Esophagus muscularis mucosa (tissue), 4 donors: ENCODE data around the gene TLCD1. TPM values are rescaled to one million over a fixed set of nuclear protein-coding genes. Genes with fewer than 3 reads are reported as not detected.

Experiments used
- DNase-seq: peaks from one replicate; pipeline ENCODE4 v3.0.0-alpha.2; 2017; ENCODE audit errors: extremely low spot score
- H3K27ac ChIP-seq, 4 donors: fragments of 200-600 bp; sonication (generic); replicated peaks in 1 of 4; 1 replicate in 3 of 4; 2 replicates in 1 of 4; pipeline ENCODE4 v1.5.1; 2016 to 2019; ENCODE audit warnings: mild to moderate bottlenecking in 1 of 4
- H3K27me3 ChIP-seq, 4 donors: fragments of 200-600 bp; sonication (generic); one replicate each; pipeline versions ENCODE4 v1.5.1 to v1.6.0; 2016 to 2019
- H3K36me3 ChIP-seq, 4 donors: fragments of 200-600 bp; sonication (generic); one replicate each; pipeline ENCODE4 v1.5.1; 2016 to 2019
- H3K4me1 ChIP-seq, 4 donors: fragments of 200-600 bp; sonication (generic); one replicate each; pipeline ENCODE4 v1.5.1; 2016 to 2019
- H3K4me3 ChIP-seq, 4 donors: fragments of 200-600 bp; sonication (generic); 1 replicate in 2 of 4; 2 replicates in 2 of 4; pipeline ENCODE4 v1.5.1; 2016 to 2019; ENCODE audit warnings: mild to moderate bottlenecking in 4 of 4, moderate library complexity in 1 of 4
- H3K9me3 ChIP-seq, 4 donors: fragments of 200-600 bp; sonication (generic); 1 replicate in 3 of 4; 2 replicates in 1 of 4; pipeline ENCODE4 v1.5.1; 2016 to 2019
- CTCF ChIP-seq, 3 experiments: fragments of 200-600 bp in 2 of 3; fragments of 450-650 bp in 1 of 3; sonication (generic) in 2 of 3; IDR thresholded peaks; one replicate each; pipeline ENCODE4 v1.5.1; 2017 to 2019; ENCODE audit warnings: antibody characterized with exemption in 3 of 3, mild to moderate bottlenecking in 2 of 3, moderate library complexity in 1 of 3
- EP300 ChIP-seq: sonication (generic); formaldehyde crosslinking; IDR thresholded peaks from one replicate; pipeline ENCODE4 v1.6.1; 2017; ENCODE audit warnings: antibody characterized with exemption
- POLR2A ChIP-seq: fragments of 450-650 bp; IDR thresholded peaks from one replicate; pipeline ENCODE4 v1.6.1; 2017; ENCODE audit warnings: antibody characterized with exemption, moderate library complexity, mild to moderate bottlenecking, low read depth
- POLR2AphosphoS5 ChIP-seq, 2 donors: sonication (generic); formaldehyde crosslinking; IDR thresholded peaks; one replicate each; pipeline ENCODE4 v1.6.1; 2017; ENCODE audit warnings: antibody characterized with exemption in 2 of 2
- WGBS: methylation state at CpG from one replicate; pipeline ENCODE4 v1.1.5; 2018; 5-methylcytosine and 5-hydroxymethylcytosine counted together
- intact Hi-C: fragments of 100-400 bp; cut with DNase I; formaldehyde crosslinking; loops from one replicate; pipeline ENCODE4 v1.15.1; 2023
- total RNA-seq, 4 donors: library from RNA; depleted of rRNA; stranded (reverse); fragments of >200 nt; gene quantifications; one replicate each; pipeline versions ENCODE4 v1.1.0 to v1.2.1, GENCODE V29; 2016

Gene TLCD1
- total RNA-seq, 4 donors from 2014 or later: 1.0 to 1.5 (median 1.3) TPM; not detected in 1

GRCh38 chr17:28685366-28685765, 40.7 kb downstream of the TLCD1 start:
- no peaks in the 10 kb centered on the region for H3K27me3 ChIP-seq
- DNase-seq: no peak
- WGBS: 94% methylated on average over 5 of the region's 5 CpGs
- H3K4me3 ChIP-seq: no peak overlapping the region
- no peaks in the 10 kb centered on the region for H3K9me3 ChIP-seq
- no peaks in the 10 kb centered on the region for H3K4me1 ChIP-seq
- intact Hi-C loops: no loop called here
- peaks cover 100% of the 10 kb centered on the region in 4 donors for H3K36me3 ChIP-seq
- no peak overlapping the region for H3K27ac ChIP-seq
- TF ChIP-seq POLR2AphosphoS5 (IDR thresholded peaks at IDR 0.05) (no peak), POLR2A (no peak), EP300 (no peak), CTCF (IDR thresholded peaks at IDR 0.05) (no peak)

- WGBS: 50% methylated on average over 3 of the region's 3 CpGs
These were observed 41.1 kb downstream of the TLCD1 start for GRCh38 chr17:28684963-28685362.

GRCh38 chr17:28682655-28683054, 43.4 kb downstream of the TLCD1 start:
- no peak overlapping the region for H3K27ac ChIP-seq
- no peaks in the 10 kb centered on the region for H3K4me1 ChIP-seq
- DNase-seq: no peak
- H3K4me3 ChIP-seq: no peak overlapping the region
- peaks cover 100% of the 10 kb centered on the region in 4 donors for H3K36me3 ChIP-seq
- H3K27me3 ChIP-seq: no peaks in the 10 kb centered on the region
- WGBS: 98% methylated on average over 7 of the region's 11 CpGs
- intact Hi-C loops: no loop called here
- TF ChIP-seq CTCF (IDR thresholded peaks at IDR 0.05) (no peak), EP300 (no peak), POLR2AphosphoS5 (IDR thresholded peaks at IDR 0.05) (no peak), POLR2A (no peak)
- no peaks in the 10 kb centered on the region for H3K9me3 ChIP-seq

More at GRCh38 chr17:28684963-28685362, 41.1 kb downstream of the TLCD1 start:
- no peak for TF ChIP-seq EP300
- TF ChIP-seq CTCF (IDR thresholded peaks at IDR 0.05): no peak
- TF ChIP-seq POLR2AphosphoS5 (IDR thresholded peaks at IDR 0.05): no peak
- no peak for TF ChIP-seq POLR2A
- intact Hi-C loops: no loop called here
- Histone ChIP-seq H3K9me3 (no peaks in the 10 kb centered on the region), H3K36me3 (peaks cover 100% of the 10 kb centered on the region in 4 donors), H3K4me1 (no peaks in the 10 kb centered on the region), H3K4me3 (no peak overlapping the region), H3K27ac (no peak overlapping the region), H3K27me3 (no peaks in the 10 kb centered on the region)
- DNase-seq: no peak

GRCh38 chr17:28675980-28676379, 50.1 kb downstream of the TLCD1 start:
- no peak overlapping the region for H3K4me3 ChIP-seq
- H3K27me3 ChIP-seq: no peaks in the 10 kb centered on the region
- 82% methylated on average over 7 of the region's 7 CpGs for WGBS
- TF ChIP-seq POLR2A (no peak), EP300 (no peak), CTCF (IDR thresholded peaks at IDR 0.05) (no peak), POLR2AphosphoS5 (IDR thresholded peaks at IDR 0.05) (no peak)
- no peaks in the 10 kb centered on the region for H3K4me1 ChIP-seq
- peaks cover 98 to 100% (median 100%) of the 10 kb centered on the region in 4 donors for H3K36me3 ChIP-seq
- intact Hi-C loops: no loop called here
- no peak overlapping the region for H3K27ac ChIP-seq
- DNase-seq: no peak
- no peaks in the 10 kb centered on the region for H3K9me3 ChIP-seq

- Histone ChIP-seq H3K36me3 (peaks cover 97 to 100% (median 100%) of the 10 kb centered on the region in 4 donors), H3K9me3 (no peaks in the 10 kb centered on the region), H3K4me1 (no peaks in the 10 kb centered on the region), H3K27ac (no peak overlapping the region), H3K27me3 (no peaks in the 10 kb centered on the region), H3K4me3 (no peak overlapping the region)
- TF ChIP-seq POLR2A: no peak
- no peak for TF ChIP-seq EP300
- no peak for TF ChIP-seq CTCF (IDR thresholded peaks at IDR 0.05)
- no peak for TF ChIP-seq POLR2AphosphoS5 (IDR thresholded peaks at IDR 0.05)
- no peak for DNase-seq
- intact Hi-C loops: no loop called here
- 62% methylated on average over 3 of the region's 3 CpGs for WGBS
These were observed 50.5 kb downstream of the TLCD1 start for GRCh38 chr17:28675490-28675889.
